ENCODE measurements around the gene APH1A.
"Not testable (repeated sequence)": the region's sequence is repeated elsewhere in the genome, so short reads cannot be mapped to it uniquely, and the experiment has no call there.

The APH1A gene

DNA sequence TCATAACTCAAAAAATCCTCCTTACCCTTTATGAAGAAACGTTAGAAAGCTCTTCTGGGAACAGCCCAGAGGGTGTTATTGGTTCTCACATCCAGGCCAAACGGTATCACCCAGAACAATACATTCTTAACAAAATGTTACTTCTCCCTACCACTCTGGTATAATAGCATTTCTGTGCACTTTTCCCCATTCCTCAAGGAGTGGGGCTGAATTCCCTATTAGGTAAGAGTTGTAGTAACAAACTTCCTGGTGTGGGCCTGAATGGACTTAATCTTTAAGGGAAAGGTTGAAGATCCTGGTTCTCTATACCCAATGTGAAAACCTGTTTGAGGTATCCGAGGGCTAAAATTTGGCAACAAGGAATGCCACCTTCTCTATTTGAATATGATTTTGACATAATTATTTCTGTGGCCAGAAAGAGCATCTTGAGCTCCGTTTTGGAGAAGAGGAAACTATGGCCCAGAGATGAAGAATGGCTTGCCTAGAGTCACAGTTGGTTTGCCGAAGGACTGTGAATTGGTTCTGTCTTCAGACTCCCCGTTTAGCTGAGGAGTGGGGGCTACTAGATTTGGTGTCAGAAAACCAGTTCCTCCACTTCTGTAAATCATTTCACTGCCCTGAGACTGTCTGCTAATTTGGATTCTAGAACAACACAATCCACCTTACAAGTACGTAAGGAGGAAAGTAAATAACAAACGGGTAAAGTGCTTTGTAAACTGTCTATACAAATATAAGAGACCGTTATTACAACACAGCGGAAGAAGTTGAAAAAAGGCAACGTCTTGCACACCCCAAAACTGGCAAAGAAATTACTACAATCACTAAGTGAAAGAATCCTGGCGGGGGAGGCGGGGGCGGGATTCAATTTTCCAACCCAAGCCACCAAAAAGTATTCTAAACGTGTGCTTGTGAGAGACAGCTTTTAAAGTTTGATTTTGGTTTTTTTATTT is 35.2 kb downstream of the APH1A start:
- peak; percentile 21 for DNase-seq (ENCODE audit: low spot score)

DNA sequence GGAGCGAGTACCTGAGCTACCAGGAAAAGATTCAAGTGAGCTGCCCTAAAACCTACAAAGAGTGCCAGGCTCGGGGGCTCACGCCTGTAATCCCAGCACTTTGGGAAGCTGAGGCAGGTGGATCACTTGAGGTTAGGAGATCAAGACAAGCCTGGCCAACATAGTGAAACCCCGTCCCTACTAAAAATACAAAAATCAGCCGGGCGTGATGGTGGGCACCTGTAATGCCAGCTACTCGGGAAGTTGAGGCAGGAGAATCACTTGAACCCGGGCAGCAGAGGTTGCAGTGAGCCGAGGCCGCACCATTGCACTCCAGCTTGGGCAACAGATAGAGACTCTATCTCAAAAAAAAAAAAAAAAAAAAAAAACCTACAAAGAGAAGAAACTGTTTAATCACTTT is 35.9 kb downstream of the APH1A start:
- not testable (repeated sequence) for DNase-seq (ENCODE audit: low spot score)

DNA sequence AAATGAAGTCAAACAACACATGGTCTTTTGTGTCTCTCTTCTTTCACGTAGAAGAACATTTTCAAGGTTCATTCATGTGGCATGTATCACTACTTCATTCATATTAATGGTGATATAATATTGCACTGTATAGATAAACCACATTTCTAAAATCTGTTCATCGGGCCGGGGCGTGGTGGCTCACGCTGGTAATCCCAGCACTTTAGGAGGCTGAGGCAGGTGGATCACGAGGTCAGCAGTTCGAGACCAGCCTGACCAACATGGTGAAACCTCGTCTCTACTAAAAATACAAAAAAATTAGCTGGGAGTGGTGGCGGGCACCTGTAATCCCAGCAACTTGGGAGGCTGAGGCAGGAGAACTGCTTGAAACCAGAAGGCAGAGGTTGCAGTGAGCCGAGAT is 40.6 kb downstream of the APH1A start:
- not testable (repeated sequence) for DNase-seq (ENCODE audit: low spot score)

DNA sequence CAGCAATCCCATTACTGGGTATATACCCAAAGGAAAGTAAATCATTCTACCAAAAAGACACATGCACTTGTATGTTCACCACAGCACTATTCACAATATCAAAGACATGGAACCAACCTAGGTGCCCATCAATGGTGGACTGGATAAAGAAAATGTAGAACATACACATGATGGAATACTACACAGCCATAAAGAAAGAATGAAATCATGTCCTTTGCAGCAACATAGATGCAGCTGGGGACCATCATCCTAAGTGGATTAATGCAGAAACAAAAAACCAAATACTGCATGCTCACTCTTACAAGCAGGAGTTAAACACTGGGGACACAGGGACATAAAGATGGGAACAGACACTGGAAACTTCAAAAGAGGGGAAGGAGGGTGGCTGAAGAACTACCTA is 41.6 kb downstream of the APH1A start:
- no peak for DNase-seq (ENCODE audit: low spot score)

DNA sequence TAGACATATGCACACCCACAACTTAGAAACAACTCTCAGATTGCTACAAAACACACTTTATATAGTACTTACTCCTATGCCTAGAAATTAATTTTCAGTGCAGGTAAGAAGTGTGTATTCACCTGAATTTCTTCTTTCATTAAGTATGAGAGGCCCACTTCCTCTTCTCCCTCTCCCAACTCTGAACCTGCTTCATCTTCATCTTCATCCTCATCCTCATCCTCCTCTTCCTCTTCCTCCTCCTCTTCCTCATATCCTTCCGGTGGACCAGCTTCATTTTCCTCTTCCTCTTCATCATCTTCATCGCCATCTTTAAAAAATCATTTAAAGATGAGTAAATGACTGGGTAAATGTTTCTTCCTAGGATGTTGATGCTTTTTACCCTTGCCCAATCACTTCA is 42.3 kb downstream of the APH1A start:
- no peak for DNase-seq (ENCODE audit: low spot score)

DNA sequence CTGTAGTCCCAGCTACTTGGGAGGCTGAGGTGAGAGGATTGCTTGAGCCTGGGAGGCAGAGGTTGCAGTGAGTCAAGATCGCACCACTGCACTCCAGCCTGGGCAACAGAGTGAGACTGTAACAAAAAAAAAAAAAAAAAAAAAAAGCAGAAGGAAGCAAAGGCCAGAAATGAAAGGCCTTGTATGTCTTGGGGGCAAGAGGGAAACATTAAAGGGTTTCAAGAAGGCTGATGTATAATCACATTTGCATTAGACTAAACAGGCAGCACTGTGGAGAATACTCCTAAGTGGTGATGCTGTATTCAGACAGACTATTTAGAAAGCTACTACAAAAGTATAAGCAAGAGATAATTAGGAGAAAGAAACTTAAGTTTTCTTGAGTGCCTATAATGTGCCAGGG is 43.3 kb downstream of the APH1A start:
- DNase-seq (ENCODE audit: low spot score), result no peak

DNA sequence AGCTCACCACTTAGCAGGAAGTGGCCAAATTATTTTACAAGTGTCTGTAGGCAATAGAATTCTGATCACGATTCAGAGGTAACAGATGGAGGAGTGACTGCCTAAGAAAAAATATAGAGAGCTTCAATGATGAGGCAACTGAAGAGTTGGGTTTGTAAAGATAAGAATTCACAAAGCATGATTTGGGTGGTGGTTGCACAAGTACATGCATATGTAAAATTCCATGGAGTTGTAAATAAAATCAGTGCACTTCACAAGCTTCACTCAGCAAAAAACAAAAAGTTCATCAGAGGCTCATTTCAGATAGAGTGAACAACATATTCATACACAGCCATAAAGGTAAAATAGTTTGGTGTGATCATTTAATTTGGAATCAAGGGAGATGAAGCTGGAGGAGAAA is 43.8 kb downstream of the APH1A start:
- DNase-seq (ENCODE audit: low spot score), result no peak

DNA sequence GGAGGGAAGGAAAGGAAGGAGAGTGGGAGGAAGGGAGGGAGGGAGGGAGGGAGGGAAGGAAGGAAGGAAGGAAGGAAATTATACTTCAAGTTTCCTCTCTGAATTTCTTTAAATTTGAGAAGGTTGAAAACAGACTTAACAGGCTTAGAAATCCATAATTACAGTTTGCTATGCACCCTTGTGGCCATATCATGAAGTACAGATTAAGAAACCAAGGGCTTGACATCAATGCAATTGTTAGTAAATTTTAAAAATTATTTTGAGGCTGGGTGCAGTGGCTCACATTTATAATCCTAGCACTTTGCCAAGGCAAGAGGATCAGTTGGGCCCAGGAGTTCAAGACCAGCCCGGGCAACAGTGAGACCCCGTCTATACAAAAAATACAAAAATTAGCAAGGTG is 47.3 kb downstream of the APH1A start:
- peak; percentile 49 for DNase-seq (ENCODE audit: low spot score)

DNA sequence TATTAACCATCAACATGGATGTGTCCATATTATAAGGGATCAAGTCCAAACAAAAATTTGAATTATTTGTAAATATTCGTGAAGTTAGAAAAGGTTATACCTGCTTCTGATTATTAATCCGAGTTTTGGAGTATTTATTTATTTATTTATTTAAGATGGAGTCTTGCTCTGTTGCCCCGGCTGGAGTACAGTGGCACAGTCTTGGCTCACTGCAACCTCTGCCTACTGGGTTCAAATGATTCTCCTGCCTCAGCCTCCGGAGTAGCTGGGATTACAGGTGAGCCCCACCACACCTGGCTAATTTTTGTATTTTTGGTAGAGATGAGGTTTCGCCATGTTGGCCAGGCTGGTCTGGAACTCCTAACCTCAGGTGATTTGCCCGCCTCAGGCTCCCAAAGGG is 53.0 kb downstream of the APH1A start:
- DNase-seq (ENCODE audit: low spot score), result not testable (repeated sequence)

All from AG20443 (cell line).